Type B pancreatic cell (in vitro differentiated cells): Measurements from ENCODE around the gene PHACTR2. TPM values are rescaled to one million over a fixed set of nuclear protein-coding genes. Genes with fewer than 3 reads are reported as not detected.

Source experiments
- DNase-seq: peaks from one replicate; pipeline ENCODE4 v3.0.0; 2021; ENCODE audit warnings: mixed read lengths; ENCODE audit not compliant: unreplicated experiment; ENCODE audit errors: extremely low spot score
- H3K27ac Mint-ChIP-seq: 2 replicates; pipeline ENCODE4 v1.8.0; 2021; ENCODE audit warnings: mild to moderate bottlenecking, mixed read lengths
- H3K27me3 Mint-ChIP-seq: 2 replicates; pipeline ENCODE4 v1.8.0; 2021; ENCODE audit warnings: mixed read lengths
- H3K36me3 Mint-ChIP-seq: 2 replicates; pipeline ENCODE4 v1.8.0; 2021; ENCODE audit warnings: mixed read lengths
- H3K4me1 Mint-ChIP-seq: one replicate; pipeline ENCODE4 v1.8.0; 2021; ENCODE audit warnings: mixed read lengths; ENCODE audit not compliant: unreplicated experiment
- H3K4me3 Mint-ChIP-seq: 2 replicates; pipeline ENCODE4 v1.8.0; 2021; ENCODE audit warnings: mild to moderate bottlenecking, mixed read lengths
- H3K9me3 Mint-ChIP-seq: 2 replicates; pipeline ENCODE4 v1.8.0; 2021; ENCODE audit warnings: mixed read lengths
- total RNA-seq: library from RNA; stranded (reverse); gene quantifications from 2 replicates; pipeline ENCODE4 v1.2.1, GENCODE V29; 2021; ENCODE audit warnings: low replicate concordance
- TF ChIP-seq, protein P1 (sequence below): fragments of 200-600 bp; sonication (generic); conservative IDR thresholded peaks from 2 replicates; pipeline ENCODE4 v1.5.0; 2021; ENCODE audit warnings: antibody characterized with exemption, mild to moderate bottlenecking

PHACTR2 gene
- total RNA-seq, 1 donor from 2014 or later, result 59.2 TPM

DNA sequence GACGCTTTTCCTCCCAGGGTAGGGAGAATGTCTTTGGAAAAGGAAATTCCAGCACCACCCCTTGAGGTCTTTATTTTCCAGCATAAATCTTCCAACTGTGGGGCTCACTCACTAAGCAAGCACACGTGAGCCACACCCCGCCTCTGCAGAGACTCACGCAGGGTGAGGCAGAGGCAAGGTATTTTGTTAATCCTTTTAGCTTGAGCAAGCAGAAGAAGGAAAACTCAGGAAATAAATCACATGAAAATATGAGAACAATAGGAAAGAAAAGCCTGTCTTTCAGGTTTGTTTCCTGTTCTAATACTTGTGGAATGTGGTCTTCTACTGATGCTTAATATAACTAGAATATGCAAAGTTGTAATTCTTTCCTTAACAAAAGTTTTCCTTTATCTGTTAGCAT lies 4.1 kb upstream of the PHACTR2 start:
- peak overlapping the region; percentile 80 for H3K4me3 Mint-ChIP-seq
- H3K36me3 Mint-ChIP-seq, result no peaks in the 10 kb centered on the region
- H3K9me3 Mint-ChIP-seq, result peaks cover 6% of the 10 kb centered on the region
- TF ChIP-seq, protein P1, sequence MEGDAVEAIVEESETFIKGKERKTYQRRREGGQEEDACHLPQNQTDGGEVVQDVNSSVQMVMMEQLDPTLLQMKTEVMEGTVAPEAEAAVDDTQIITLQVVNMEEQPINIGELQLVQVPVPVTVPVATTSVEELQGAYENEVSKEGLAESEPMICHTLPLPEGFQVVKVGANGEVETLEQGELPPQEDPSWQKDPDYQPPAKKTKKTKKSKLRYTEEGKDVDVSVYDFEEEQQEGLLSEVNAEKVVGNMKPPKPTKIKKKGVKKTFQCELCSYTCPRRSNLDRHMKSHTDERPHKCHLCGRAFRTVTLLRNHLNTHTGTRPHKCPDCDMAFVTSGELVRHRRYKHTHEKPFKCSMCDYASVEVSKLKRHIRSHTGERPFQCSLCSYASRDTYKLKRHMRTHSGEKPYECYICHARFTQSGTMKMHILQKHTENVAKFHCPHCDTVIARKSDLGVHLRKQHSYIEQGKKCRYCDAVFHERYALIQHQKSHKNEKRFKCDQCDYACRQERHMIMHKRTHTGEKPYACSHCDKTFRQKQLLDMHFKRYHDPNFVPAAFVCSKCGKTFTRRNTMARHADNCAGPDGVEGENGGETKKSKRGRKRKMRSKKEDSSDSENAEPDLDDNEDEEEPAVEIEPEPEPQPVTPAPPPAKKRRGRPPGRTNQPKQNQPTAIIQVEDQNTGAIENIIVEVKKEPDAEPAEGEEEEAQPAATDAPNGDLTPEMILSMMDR, result no peak
- H3K4me1 Mint-ChIP-seq, result peaks cover 38% of the 10 kb centered on the region
- no peak for DNase-seq
- H3K27ac Mint-ChIP-seq, result peak overlapping the region; percentile 99
- no peaks in the 10 kb centered on the region for H3K27me3 Mint-ChIP-seq

DNA sequence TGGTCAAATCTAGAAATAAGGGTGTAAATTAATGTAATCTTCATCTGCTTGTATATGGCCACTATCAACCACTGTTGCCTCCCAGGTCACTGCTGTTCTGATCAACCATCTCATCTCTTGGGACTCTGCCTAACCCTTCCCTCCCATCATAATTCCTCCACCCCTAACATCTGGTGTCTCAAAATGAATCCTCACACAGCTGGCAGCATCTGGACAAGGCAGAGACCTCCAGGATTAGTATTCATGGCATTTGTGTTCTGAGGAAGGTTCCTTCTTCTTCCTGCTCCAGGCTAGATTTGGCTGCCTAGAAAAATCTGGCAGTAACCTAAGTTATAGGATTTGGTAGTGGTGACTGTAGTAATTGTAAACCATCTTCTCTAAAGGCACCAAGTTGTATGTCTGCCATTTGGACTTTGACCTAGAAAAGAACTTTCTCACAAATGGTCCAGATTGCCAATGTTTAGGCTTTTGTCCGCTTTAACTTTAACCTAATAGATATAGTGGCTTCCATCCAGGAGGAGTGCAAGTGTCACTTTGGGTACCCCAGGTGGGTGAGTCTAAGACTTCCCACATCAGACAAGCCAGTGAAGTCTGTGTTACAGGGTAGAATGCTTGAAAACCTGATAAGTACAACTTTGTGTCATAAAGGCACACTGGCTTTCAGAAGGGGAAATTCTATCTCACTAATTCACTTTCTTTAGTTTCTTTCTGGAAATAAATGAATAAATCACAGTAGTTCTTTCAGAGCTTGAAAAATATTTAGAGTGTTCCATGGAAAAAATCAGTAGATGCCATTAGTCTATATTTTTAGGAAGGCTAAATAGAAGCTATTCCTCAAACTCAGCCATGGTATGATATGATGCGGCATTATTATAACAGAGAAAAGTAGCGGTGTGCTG lies 3.0 kb upstream of the PHACTR2 start:
- Mint-ChIP-seq H3K36me3 (no peaks in the 10 kb centered on the region), H3K27ac (peak overlapping the region; percentile 99), H3K27me3 (no peaks in the 10 kb centered on the region), H3K4me1 (peaks cover 45% of the 10 kb centered on the region), H3K4me3 (peak overlapping the region; percentile 67), H3K9me3 (peaks cover 6% of the 10 kb centered on the region)
- DNase-seq, result no peak
- TF ChIP-seq, protein P1, result no peak

DNA sequence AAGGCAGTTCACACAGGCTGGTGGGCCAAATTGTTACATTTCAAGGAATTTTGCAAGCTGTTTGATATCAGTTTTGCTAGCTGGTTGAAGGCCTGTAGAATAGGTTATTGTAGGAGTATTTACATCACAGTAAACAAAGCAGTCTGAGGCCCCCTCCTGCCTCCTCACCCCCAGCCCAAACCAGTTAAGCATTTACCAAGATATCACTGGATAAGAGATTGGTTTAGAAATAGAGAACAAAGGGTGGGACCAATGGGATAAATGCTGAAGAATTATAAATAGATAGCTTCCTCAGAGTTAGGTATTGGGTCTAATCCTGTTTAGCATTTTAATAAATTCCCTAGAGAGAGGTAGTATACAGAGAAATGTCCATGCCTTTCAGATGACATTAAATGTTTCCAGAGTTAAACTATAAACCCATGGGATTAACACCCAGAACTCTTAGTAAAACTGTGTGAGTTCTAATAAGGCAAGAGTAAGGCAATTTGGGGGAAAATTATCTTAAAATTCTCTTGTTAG lies 2.3 kb upstream of the PHACTR2 start:
- Mint-ChIP-seq H3K27ac (peak overlapping the region; percentile 99), H3K4me1 (peaks cover 53% of the 10 kb centered on the region), H3K9me3 (peaks cover 6% of the 10 kb centered on the region), H3K27me3 (no peaks in the 10 kb centered on the region), H3K4me3 (peak overlapping the region; percentile 67), H3K36me3 (no peaks in the 10 kb centered on the region)
- DNase-seq, result no peak
- TF ChIP-seq, protein P1, result no peak

DNA sequence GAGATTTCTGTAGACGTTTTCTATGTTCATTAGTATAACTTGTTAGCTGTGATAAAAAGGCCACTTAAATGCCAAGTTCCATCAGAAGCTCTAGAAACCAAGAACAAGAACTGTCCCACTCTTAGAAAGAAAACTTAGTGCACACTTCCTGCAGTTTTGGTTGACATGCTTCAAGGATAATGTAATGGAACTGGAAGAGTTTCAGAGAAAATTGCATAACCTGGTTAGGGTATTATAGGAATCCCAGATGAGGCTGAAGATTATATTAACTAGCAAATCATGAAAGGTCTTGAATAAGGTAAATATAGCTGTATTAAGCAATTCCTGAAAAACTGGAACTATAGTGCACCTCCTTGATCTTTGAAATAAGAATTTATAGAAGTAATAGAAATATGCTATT lies 1.8 kb upstream of the PHACTR2 start:
- peaks cover 54% of the 10 kb centered on the region for H3K4me1 Mint-ChIP-seq
- DNase-seq, result no peak
- no peaks in the 10 kb centered on the region for H3K36me3 Mint-ChIP-seq
- TF ChIP-seq, protein P1, result no peak
- H3K4me3 Mint-ChIP-seq, result peak overlapping the region; percentile 67
- H3K9me3 Mint-ChIP-seq, result peaks cover 6% of the 10 kb centered on the region
- peak overlapping the region; percentile 99 for H3K27ac Mint-ChIP-seq
- no peaks in the 10 kb centered on the region for H3K27me3 Mint-ChIP-seq

DNA sequence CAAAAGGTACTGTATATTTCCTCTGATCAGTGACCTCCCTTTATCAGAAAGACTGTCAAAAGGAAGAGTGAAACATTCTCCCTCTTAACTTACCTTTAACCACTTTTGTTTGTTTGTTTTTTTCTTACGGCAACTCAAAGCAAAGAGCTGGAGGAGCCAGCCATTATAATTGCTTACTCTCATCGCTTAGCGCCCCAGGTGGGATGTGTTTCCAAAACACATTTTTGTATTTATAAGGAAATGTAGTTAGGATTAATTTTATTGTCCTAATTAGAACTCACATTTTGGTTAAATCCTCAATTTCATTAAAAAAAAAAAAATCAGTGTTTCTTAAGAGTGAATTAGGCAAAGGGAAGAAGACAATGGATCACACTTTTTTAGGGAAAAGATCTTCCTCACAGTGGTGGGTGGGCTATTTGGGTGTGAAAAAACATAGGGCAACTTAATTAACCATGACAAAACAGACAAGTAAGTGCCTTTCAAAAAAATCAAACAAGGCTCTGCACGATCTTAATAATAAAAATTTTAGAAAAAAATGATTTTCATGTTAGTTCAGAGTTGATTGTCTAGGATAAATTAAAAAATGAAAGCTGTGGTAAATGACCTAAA lies 1.2 kb upstream of the PHACTR2 start:
- Mint-ChIP-seq H3K4me1 (peaks cover 54% of the 10 kb centered on the region), H3K9me3 (peaks cover under 1% of the 10 kb centered on the region), H3K27me3 (no peaks in the 10 kb centered on the region), H3K36me3 (no peaks in the 10 kb centered on the region), H3K4me3 (peak overlapping the region; percentile 30), H3K27ac (peak overlapping the region; percentile 99)
- TF ChIP-seq, protein P1, result no peak
- DNase-seq, result no peak
